ENCODE measurements around the gene SUMO3.

SUMO3 gene

DNA sequence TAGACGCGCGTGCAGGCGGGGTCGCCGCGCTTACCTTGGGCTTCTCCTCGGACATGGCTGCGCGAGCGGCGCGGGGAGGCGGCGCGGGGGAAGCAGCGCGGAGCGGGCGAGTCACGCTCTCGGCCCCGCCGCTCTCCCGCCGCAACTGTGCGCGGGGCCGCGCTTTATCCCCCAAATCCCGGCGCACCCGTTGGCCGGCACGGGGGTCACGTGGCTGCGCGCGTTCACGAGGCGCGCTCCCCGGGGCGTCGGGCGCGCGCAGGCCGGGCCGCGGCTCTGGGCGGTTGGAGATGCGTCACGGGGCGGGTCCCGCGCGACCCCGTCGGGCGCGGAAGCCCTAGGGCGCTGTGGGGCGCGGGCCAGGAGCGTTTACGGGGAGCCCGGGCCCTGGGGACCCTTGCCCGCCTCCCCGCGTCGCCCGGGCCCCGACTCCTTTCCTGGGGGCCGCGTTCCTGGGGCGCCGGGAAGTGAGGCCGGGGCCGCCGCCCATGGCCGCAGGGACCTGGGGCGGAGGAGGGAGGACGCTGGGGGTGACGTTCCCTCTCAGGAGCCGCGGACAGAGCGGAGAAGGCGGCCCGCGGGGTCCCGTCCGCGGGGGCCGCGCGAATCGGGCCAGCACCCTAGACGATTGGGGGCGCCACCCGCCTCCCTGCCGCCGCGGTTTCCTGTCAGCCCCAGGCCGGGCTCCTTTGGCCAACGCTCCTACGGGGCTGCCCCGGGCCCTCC, at the start of gene SUMO3:
Gene SUMO3, minus strand, starts transcription at position 149 of the 726 bp plus-strand sequence. Its CDS starts 94 bp downstream, at position 55.
- peak; percentile 94 for DNase-seq

DNA sequence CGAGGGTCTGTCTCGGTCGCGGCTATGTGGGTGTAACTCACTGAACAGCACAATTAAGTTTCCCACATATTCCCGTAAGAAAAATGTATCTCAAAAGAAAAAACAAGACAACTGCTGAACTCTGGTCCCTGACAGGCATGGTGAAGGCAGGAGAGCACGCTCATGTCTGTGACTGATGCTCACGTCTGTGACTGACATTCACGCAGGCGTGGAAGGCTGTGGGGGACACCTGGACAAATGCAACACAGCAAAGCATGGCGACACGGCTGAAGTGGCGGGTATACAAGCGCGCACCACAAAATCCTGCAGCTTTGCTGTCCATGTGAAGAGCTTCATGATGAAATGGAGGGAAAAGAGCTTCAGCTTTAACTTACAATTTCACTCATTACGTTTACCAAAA, 49.6 kb upstream of the SUMO3 start:
- no peak for DNase-seq

DNA sequence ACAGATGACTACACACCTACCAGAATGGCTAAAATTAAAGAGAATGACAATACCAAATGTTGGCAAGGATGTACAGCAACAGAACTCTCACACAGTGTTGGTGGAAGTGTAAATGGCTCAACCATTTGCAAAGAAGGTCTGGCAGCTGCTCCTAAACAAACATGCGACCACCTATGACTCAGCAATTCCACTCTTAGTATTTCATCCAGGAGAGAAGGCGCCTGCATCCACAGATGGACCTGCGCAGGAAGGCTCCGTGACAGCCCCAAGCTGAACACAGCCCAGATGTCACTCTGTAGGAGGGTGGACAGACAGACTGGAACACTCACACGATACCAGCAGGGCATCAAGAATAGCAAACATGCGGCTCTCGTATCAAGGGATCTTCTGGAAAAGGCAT, 48.9 kb upstream of the SUMO3 start:
- DNase-seq: no peak

DNA sequence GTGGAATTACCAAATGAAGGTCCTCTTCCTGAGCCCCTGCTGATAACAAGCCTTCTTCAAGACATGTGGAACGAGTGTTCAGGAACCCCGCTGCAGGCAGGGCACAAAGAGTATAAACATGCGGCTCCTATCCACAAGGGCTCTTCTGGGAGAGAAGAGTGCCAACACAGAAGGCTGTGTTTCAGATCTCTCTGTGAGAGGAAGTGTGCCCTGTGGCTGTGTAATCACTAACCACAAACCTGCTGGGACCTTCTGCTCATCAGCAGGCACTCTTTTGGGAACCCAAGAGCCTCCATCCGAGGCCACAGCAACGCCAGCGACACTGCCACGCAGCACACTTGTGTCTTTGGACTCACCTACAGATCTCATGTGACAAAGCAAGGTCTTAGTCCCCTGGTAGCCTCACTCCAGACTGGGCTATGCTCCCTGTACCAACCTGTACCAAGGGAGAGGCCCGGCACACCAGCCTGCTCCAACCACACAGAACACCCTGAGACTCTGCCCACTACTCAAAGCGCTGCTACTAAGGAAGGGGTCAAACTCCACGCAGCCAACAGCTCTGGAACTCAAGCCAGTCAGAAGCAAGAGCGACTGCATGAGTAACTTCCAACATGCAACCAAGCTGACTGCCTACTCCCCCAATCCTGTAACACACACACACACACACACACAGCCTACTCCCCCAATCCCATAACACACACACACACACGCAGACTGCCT, 47.9 kb upstream of the SUMO3 start:
- DNase-seq: no peak

DNA sequence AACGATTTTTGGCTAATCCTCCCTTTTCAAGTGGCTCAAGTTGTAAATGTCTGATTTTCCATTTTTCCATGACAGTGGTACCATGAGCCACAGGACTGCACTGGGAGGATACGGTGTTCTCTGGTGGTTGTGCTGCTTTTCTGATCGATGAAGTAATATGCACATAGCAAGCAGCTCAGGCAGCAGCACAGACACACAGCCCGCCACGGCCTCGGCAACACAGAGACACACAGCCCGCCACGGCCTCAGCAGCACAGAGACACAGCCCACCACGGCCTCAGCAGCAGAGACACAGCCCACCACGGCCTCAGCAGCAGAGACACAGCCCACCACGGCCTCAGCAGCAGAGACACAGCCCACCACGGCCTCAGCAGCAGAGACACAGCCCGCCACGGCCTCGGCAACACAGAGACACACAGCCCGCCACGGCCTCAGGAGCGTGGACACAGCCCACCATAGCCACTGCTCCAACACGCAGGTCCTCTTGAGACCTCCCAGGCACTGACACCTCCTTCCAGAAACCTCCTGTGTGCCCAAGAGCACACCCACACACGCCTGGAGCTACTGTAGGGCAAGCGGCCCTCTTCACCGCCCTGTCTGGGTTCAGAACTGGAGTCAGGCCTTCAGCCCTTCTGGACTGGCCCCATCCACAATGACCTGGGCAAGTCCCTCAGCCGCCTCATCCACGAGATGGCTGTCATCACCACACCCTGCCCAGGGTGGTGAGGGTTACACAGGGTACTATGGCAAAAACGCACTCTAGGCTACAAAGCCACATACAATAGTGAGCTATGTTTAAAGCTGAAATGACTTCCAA, 45.2 kb upstream of the SUMO3 start:
- no peak for DNase-seq

DNA sequence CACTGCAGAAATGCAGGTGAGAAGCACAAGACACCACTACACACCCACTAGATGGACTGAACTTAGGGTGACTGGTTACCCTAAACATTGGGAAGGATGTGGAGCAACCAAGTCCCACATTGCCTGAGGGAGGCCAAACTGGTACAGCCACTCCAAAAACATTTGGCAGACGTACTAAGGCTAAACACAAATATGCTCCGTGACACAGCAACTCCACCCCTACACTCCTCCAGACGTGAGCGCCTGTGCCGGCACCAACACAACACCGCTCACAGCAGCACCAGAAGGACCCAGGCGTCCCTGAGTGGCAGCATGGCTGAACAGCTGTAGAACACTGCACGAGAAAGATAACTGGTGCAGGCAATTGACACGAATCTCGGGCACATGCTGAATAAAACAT, 40.9 kb upstream of the SUMO3 start:
- no peak for DNase-seq

DNA sequence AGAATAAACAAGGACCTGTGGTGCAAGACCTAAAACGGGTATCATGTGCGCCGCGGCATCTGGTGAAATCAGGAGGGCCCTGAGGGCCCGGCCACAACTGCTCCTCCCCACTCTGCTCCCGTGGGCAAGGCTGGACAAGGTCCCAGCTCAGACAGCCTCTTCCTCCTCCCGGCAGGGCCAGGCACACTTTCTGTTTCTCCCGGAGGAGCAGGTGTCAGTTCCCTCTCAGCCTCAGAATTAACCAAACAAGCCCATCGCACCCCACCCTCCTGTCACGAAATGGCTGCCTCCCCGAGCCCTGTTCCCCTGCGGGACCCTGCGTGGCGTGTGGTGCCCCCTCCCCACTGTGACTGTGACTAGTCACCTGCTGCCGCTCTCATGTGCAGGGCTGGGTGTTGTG, 40.4 kb upstream of the SUMO3 start:
- no peak for DNase-seq

DNA sequence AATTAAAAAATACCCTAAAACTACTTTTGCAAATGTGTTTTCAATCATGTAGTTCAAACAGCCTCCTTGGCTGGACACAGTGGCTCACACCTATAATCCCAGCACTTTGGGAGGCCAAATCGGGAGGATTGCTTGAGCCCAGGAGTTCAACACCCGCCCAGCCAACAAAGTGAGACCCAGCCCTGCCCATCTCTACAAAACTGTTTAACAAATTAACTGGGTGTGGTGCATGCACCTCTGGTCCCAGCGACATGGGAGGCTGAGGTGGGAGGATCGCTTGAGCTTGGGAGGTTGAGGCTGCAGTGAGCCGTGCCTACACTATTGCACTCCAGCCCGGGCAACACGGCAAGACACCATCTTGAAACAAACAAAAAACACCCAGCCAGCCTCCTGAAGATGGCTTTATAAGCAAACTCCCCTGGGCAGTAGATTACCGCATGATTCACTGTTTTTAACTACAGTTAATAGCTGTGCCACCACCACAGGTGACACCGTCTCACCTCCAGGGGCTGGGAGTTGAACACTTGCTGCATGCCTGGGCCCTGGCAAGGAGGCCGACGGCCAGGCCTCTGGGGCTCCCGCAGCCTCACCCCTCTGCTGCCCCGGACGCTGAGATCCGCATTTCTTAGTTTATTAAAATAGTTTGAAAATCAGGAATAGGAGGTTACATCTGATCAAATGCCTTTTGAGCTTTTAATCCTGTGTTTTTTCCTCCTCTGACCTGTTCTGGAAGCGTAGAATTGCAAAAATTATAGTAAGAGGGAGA, 39.4 kb upstream of the SUMO3 start:
- DNase-seq: no peak

DNA sequence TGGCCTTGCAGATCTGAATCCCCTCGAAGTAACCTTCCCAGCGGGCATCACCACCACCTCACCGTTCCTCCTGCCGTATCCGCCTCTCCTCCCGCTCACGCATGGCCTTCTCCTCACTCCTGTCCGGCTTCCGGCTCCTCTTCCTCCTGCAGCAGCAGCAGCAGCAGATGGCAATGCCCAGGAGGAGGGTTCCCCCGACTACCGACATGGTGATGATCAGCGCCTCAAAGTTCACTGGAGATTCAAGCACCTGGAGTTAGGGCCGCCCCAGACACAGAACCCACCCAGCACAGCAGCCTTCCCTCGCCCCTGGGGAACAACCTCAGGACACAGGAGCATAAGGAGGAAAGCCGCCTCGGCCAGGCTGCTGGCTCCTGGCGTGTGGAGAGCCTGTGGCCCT, 38.3 kb upstream of the SUMO3 start:
- no peak for DNase-seq

DNA sequence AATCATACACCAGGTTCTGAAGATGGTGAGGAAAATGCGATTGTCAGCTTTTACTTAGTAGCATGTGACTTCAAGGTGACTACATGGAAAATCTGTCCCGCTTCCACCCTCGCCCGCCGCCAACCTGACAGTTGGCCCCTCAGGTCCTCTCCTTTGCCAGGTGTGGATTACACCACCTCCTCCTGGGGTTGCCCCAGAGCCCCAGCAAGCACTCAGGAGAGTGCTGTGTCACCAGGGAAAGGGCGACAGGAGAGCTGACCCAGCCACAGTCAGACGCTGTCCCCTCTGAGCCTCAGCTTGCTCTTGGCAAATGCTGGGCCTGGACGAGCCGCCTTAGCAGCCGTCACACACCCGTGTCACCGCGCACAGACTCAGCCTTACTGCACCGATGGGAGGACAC, 37.7 kb upstream of the SUMO3 start:
- no peak for DNase-seq

DNA sequence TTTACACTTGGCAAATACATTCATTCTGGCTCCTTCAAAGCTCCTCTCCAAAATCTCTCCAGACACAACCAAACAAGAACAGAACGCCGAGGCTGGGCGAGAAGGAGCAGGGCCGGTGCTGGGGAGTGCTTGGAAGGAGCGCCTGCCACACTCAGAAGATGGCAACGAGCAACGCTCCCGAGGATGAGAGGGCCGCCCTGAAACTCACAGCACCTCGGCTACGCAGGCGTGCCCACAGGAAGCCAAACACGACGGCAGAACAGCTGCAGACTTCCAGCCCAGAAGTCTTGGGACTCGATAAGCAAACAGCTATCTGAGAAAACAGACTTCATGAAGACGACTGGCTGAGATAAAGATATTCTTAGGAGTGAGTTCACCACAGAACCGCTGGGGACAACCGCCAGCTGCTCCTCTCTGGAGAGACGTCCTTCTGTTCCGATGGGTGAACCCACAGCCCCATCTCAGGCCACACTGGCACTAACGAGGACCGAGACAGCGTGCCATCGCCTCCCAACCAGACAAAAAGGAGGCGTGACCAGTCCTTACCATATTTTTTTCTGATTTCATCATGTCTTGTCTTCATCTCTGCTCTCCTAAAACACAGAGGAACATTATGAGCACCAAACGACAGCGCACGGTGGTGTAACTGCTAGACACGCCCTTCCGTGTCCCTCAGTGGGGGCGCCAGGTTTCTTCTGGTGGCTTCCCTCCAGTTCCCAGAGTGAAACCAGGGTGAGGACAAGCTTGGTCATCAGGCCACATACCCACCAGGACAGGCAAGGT, 37.0 kb upstream of the SUMO3 start:
- DNase-seq: no peak

DNA sequence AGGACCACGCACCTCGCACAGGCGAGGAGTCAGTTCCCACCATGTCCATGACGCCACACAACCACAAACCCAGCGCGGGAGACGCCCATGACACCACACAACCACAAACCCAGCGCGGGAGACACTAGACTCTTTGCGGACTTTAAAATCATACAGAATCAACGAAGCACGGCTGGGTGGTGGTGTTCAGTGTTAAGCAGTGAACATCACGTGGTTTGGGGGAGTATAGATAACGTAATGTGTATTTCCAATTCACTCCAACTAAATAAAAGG, 36.5 kb upstream of the SUMO3 start:
- DNase-seq: no peak

DNA sequence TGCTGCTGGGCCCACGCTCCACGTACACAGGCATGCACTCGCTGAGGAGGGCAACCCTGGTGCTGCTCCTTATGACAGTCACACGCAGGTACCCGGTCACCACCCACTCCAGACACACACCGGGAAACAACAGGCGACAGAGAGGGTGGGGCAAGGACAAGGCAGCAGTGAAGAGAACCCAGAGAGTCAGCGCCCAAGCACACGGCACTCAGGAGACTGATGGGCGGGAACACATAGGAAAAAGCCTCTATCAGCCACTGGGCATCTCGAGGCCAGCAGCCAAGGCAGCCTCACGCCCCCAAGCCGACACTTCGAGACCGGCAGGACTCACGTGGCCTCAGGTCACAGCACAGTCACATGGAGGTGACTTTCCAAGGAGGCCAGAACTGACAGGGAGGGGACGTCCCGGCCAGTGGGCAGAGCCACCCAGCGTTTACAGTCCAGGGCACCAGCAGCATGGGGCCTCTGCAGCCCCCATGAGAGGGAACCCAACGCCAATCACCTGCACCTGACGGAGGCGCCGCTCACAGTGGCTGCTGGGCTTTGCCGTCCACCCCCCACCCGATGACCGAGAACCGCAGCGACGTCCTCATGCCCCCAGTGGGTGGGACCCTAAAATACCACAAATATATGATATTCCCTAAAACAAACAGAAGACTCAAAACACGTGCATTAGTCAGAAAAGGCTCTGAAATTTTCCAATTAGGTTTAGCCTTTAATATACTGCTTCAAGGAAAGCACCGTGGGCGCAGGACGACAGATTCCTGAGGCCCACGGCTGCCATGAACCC, 35.9 kb upstream of the SUMO3 start:
- DNase-seq: no peak

DNA sequence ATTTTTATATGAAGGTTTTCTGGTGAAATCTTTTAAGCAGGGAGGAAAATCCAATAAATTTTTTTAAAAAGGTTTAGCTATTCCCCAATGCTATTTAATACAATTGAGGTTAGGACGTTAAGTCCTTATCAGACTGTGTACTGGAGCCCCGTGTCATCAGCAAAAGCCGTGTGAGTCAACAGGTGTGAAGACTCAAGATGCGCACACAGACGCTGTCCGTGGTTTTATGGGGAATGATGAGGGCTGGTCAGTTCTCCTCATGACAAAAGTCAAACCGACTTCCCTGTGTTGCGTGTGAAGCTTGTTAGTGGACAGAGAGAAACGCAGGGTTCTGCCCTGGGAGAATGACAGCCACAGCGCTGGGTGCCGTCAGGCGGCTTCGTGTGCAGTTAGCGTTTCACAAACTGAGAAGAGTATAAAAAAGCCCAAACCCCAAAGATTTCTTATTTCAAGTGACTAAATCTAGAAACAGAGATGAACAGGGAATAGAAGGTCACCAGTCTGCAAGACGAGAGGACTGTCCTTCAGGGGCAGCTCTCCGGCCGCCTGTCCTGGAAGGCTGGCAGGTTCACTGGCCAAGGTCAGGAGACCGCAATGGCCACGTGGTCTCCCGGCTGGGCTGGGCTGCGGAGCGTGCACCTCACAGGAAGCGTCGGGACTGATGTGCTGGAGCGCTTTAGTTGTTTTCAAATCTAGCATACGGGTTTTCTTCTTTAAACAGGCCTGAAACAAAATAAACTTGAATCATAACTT, 33.2 kb upstream of the SUMO3 start:
- no peak for DNase-seq

DNA sequence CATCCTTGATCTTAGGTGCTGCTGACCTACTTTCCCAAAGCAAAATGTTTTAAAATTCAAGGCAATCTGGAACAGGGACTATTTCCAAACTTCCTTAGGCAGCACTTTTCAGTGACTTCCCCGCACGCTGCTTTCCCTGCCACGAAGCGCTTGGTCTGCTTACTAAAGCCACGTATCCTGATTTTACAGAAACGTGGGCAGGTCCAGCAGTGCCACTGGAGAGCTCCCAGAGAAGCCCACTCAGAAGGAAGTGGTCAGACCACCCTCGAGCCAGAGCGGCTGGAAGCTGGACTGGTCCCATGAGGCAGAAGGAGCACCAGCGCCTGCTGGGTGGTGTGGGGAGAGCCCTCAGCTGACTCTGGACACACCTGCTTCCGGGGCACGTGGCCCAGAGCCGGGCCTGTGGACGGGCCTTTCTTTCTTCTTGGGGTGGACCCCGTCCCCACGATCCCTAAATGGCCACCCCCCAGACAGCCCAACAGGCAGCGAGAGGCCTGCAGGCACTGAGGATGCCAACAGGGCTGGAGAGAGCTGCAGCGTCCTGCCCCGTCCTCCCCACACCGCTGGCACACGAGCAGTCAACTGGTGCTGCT, 32.4 kb upstream of the SUMO3 start:
- no peak for DNase-seq

DNA sequence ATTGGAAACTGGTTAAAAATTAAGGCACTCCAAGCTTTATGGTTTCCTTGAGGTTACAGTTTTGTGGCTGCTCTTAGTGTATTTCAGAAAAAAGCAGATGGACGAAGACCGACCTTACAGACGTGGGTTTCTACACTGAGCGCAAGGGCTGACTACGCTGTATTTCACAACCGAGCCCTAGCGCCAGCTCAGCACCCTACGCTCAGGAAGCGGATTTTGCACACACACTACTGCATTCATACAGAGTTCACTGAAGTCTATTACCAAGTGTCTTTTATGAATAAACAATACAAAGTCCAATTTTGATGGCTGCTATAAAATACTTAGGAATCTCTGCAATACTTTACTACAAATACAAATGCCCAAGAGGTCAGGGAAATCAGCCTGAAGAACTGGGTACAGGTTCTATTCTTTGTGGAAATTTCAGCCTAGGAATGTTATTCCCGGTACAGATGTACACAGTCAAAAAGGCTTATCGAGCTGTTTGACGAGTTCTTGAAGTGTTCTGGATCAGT, 31.8 kb upstream of the SUMO3 start:
- DNase-seq: no peak

DNA sequence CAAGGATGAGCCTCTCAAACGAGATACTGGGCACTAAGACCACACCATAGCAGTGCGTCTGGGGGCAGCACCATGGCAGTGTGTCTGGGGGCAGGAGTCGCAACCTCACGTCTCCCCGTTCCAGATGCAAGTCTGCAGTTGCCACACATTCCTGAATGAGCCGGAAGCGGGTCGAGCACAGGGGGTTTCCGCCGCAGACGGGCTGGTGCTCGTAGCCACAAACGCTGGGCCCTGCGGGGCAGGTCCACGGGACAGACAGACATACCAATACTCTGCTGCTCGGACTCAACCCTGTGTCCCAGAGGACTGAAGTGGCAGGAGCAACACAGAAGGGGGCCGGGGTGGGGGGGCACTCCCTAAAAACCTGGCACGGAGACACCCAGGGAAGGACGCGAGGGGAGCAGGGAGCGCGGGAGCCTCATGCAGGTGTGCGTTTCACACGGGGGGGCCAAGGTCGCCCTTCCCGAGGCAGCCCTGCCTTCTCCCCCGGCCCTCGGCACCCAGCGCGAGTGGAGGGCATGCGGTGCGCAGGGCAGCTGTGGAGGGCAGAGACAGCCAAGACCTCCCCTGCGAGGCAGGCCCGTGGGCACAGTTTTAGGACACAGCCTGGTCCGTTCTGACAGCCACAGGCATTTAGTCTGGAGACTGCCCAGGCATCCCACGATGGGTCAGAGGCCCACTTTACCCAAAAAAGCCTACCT, 31.1 kb upstream of the SUMO3 start:
- DNase-seq: no peak

DNA sequence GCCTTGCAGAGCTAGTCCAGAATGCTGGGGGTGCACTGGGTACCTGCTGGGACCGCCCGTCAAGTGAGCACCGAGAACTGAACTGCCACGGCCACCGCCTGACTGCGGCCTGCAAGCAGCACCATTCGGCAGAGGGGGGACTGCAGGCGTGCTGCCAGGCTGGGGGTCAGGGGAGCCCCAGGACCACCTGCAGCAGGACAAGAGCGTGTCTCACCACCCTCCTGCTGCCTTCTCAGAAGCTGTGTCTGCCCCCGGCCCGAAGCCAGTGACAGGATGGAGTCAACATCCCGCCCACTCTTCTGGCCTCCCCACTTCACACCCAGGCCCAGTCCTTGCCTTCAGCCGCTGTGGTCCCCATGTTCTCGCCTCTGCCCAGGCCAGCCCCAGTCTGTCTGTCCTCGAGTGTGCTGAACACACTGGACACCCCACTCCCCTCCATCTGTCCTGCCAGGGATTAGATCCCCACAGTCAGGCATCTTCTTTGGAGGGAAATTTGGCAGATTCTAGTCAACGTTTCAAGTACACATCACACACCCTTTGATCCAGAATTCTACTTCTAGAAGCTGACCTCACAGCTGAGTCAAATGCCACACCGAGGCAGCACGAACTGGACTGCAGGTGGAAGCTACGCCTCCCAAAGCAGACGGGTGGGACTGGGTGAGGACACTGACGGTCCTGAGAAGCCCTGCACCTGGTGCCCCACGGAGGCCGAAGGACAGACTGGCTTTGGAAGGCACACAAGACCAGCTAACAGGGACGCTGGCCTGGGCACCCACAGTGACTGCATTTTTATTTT, 29.6 kb upstream of the SUMO3 start:
- peak; percentile 60 for DNase-seq

Data from activated effector memory CD4-positive, alpha-beta T cell treated with anti-CD3 and anti-CD28 coated beads, Interleukin-2, amount 50 U/mL, for 16 hours (primary cell).